Right lobe of liver (tissue), 6 donors: ENCODE measurements around the gene PLD5. TPM values are rescaled to one million over a fixed set of nuclear protein-coding genes. Genes with fewer than 3 reads are reported as not detected.
"Not testable (repeated sequence)": the region's sequence is repeated elsewhere in the genome, so short reads cannot be mapped to it uniquely, and the experiment has no call there.

Experiments used
- ATAC-seq, 4 donors: fragments of 200-7000 bp; cut with Tn5 transposase; one replicate each; pipeline ENCODE4 v1.9.1; 2020; ENCODE audit warnings: mild to moderate bottlenecking in 4 of 4, moderate library complexity in 4 of 4
- DNase-seq, 3 donors: peaks; one replicate each; pipeline ENCODE4 v3.0.0-alpha.2; 2020
- H3K27ac ChIP-seq, 3 donors: fragments of 200-600 bp; one replicate each; pipeline ENCODE4 v1.8.0; 2022
- H3K27me3 ChIP-seq, 2 donors: fragments of 200-600 bp; one replicate each; pipeline ENCODE4 v1.8.0; 2022
- H3K36me3 ChIP-seq, 4 donors: fragments of 200-600 bp; sonication (generic) in 1 of 4; one replicate each; pipeline versions ENCODE4 v1.5.1 to v1.8.0; 2017 to 2022; ENCODE audit warnings: control low read depth in 1 of 4
- H3K4me1 ChIP-seq, 4 donors: fragments of 200-600 bp; sonication (generic) in 1 of 4; one replicate each; pipeline versions ENCODE4 v1.5.1 to v1.8.0; 2017 to 2022; ENCODE audit warnings: control low read depth in 1 of 4
- H3K4me3 ChIP-seq, 3 donors: fragments of 200-600 bp; one replicate each; pipeline ENCODE4 v1.8.0; 2022
- H3K9me3 ChIP-seq, 4 donors: fragments of 200-600 bp; sonication (generic) in 1 of 4; one replicate each; pipeline versions ENCODE4 v1.5.1 to v1.8.0; 2017 to 2022; ENCODE audit warnings: control low read depth in 1 of 4
- CTCF ChIP-seq, 4 donors: fragments of 200-600 bp in 3 of 4; fragments of 450-650 bp in 1 of 4; IDR thresholded peaks; one replicate each; pipeline versions ENCODE4 v1.5.1 to v1.8.0; 2016 to 2022; ENCODE audit warnings: antibody characterized with exemption in 4 of 4, mild to moderate bottlenecking in 2 of 4
- POLR2A ChIP-seq: fragments of 450-650 bp; IDR thresholded peaks from one replicate; pipeline ENCODE4 v1.6.1; 2017; ENCODE audit warnings: antibody characterized with exemption, mild to moderate bottlenecking
- WGBS: methylation state at CpG from one replicate; pipeline ENCODE4 v1.1.6; 2018; ENCODE audit warnings: low coverage, low lambda C conversion rate; ENCODE audit not compliant: insufficient coverage; ENCODE audit errors: missing lambda C conversion rate; 5-methylcytosine and 5-hydroxymethylcytosine counted together
- intact Hi-C, 2 donors: fragments of 100-400 bp; cut with DNase I; formaldehyde crosslinking; loops; one replicate each; pipeline versions ENCODE4 v1.11.2 to v1.14.1; 2022
- total RNA-seq, 6 experiments: library from RNA; depleted of rRNA in 2 of 6; stranded (reverse); fragments of >200 nt in 2 of 6; fragmentation: NEBNext Ultra II Directional in 3 of 6; extraction: Animal tissue kit (Norgen Biotek cat#: 25700) in 3 of 6; gene quantifications; one replicate each; pipeline versions ENCODE4 v1.1.0 to v1.2.4, GENCODE V29; 2016 to 2023
- donor health status: DM: no; HTN: yes; CAD: no.
- donor health status: DM: no; HTN: no; CAD: no.
- donor health status: DM: no; HTN: no; CAD: no.
- donor health status: DM: no; HTN: yes; CAD: no.
- donor health status: DM: no; HTN: yes; CAD: no.

Gene PLD5
- total RNA-seq, 6 experiments from 2014 or later, result 0.07 to 0.26 (median 0.15) TPM; not detected in 3

DNA sequence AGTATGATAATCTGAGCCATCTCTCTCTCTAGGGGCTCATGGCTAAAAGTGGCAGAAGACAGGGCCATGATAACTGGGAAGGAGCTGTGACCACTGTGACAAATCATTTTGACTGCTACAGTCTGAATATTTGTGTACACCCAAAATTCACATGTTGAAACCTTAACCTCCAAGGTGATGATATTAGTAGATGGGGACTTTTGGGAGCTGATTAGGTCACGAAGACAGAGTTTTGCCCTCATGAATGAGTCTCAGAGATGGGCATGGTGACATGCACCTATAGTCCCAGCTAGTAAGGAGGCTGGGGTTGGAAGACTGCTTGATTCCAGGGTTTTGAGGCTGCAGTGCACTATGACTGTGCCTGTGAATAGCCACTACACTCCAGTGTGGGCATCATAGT lies 174.9 kb downstream of the PLD5 start:
- Histone ChIP-seq H3K9me3 (no peaks in the 10 kb centered on the region), H3K4me1 (no peaks in the 10 kb centered on the region), H3K27me3 (no peaks in the 10 kb centered on the region), H3K36me3 (no peaks in the 10 kb centered on the region), H3K27ac (no peak overlapping the region), H3K4me3 (no peak overlapping the region)
- intact Hi-C loops, result no loop called here
- ATAC-seq, result no peak
- 36% methylated on average over 1 of the region's 1 CpG for WGBS
- DNase-seq, result no peak
- no peak for TF ChIP-seq CTCF (IDR thresholded peaks at IDR 0.05)
- no peak for TF ChIP-seq POLR2A

GRCh38 chr1:242330865-242331264 lies 193.6 kb downstream of the PLD5 start:
- H3K4me1 ChIP-seq, H3K36me3 ChIP-seq, H3K27ac ChIP-seq, H3K9me3 ChIP-seq, ATAC-seq, H3K27me3 ChIP-seq, DNase-seq, intact Hi-C loops, H3K4me3 ChIP-seq: not testable (repeated sequence)
- 18% methylated on average over 5 of the region's 5 CpGs for WGBS

DNA sequence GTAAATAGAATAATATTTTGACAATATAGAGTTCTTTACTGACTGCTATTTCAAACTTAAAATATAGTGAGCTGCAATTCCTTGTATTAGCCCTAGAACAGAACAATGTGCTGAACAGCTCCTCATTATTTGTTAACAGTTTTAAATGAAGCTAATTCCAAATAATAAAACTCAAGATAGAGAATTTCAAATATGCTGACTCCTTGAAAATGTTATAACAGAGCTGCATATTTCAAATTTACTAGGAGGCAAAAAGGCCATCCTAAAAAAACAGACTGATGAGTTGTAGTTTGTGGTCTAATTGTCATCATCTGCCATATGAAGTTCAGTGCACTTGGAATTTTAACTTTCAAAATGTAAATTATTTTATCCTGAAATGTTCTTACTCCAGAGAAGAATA lies 197.1 kb downstream of the PLD5 start:
- H3K27ac ChIP-seq, H3K36me3 ChIP-seq, H3K4me3 ChIP-seq, H3K4me1 ChIP-seq, ATAC-seq, H3K9me3 ChIP-seq, DNase-seq, H3K27me3 ChIP-seq, intact Hi-C loops: not testable (repeated sequence)

DNA sequence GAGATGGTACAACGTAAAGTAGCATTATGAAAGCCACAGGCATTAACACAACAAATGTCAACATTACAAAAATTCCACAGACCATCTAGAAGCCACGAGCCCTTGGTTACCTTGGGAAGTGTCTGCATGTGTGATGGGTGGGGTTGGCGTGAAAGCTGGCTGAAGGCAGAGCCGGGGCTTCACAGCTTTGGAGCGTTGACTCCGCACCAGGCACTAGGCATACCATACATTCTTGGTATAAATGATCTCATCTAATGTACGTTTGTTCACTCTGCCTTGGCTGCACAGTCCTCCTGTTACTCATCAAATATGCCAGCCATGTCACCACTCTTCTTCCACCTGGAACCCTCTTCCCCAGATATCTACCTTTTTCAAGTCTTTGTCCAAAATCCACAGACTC lies 202.5 kb downstream of the PLD5 start:
- H3K4me1 ChIP-seq, H3K36me3 ChIP-seq, H3K9me3 ChIP-seq, H3K27me3 ChIP-seq, intact Hi-C loops, DNase-seq, H3K4me3 ChIP-seq, H3K27ac ChIP-seq, ATAC-seq: not testable (repeated sequence)
- WGBS, result 57% methylated on average over 6 of the region's 7 CpGs

GRCh38 chr1:242318140-242318539 lies 206.4 kb downstream of the PLD5 start:
- 66% methylated on average over 4 of the region's 10 CpGs for WGBS
- peak in 1 of 3 donors; percentile 13 for DNase-seq
- Histone ChIP-seq H3K4me3 (no peak overlapping the region), H3K27ac (no peak overlapping the region), H3K9me3 (no peaks in the 10 kb centered on the region), H3K4me1 (no peaks in the 10 kb centered on the region), H3K36me3 (no peaks in the 10 kb centered on the region), H3K27me3 (no peaks in the 10 kb centered on the region)
- intact Hi-C loops, result no loop called here
- no peak for ATAC-seq
- TF ChIP-seq POLR2A, result no peak
- TF ChIP-seq CTCF (IDR thresholded peaks at IDR 0.05), result no peak

DNA sequence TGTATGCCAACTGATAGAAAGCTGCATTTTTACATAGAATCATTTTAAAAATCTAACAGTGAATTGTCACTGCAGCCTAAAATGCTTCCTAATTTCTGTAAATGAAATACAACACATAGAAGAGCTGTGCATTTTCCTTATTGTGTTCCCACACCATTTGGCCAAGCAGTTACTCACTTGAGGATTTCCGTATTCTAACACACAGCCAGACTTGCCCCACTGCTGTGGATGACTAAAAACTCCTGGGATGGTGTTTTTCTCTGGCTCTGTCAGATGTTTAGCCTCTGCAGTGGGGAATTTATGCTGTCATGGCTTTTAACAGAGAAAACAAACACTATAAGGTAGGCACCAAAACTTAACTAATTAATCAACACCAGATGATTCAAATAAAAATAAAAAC lies 209.6 kb downstream of the PLD5 start:
- H3K4me1 ChIP-seq, H3K9me3 ChIP-seq, DNase-seq, intact Hi-C loops, H3K4me3 ChIP-seq, ATAC-seq, H3K27ac ChIP-seq, H3K36me3 ChIP-seq, H3K27me3 ChIP-seq: not testable (repeated sequence)
- 44% methylated on average over 1 of the region's 1 CpG for WGBS

DNA sequence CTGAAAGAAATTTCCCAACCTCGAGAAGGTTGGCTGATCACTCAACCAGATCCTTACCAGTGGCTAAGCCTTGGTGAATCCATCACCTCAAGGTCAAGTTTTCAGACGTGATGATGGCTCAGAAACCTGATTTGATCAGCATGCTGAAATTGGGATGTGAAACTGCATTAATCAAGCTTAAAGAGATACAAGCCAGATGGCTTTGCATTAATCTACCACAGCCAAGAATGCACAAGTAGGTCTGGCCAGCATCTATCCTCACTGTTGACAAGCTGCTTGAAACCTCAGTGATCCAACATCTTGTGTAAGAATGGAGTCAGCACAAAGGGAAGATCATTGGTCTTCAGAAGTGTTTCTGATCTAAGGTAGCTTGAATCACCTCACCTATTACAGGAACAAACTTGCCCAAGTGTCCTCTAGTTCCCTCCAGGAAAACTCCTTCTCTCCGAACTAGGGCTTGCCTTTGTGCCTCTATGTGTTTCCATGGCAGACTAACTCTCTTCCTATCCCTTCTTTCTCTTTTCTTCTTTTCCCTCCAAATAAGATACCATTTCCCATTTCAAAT lies 210.3 kb downstream of the PLD5 start:
- ATAC-seq, intact Hi-C loops, H3K9me3 ChIP-seq, H3K27ac ChIP-seq, DNase-seq, H3K36me3 ChIP-seq, H3K27me3 ChIP-seq, H3K4me1 ChIP-seq, H3K4me3 ChIP-seq: not testable (repeated sequence)
- WGBS, result 35% methylated on average over 2 of the region's 3 CpGs

GRCh38 chr1:242308681-242309080 lies 215.8 kb downstream of the PLD5 start:
- 47% methylated on average over 7 of the region's 7 CpGs for WGBS
- H3K4me1 ChIP-seq, H3K27me3 ChIP-seq, ATAC-seq, DNase-seq, H3K27ac ChIP-seq, H3K9me3 ChIP-seq, H3K4me3 ChIP-seq, H3K36me3 ChIP-seq, intact Hi-C loops: not testable (repeated sequence)

DNA sequence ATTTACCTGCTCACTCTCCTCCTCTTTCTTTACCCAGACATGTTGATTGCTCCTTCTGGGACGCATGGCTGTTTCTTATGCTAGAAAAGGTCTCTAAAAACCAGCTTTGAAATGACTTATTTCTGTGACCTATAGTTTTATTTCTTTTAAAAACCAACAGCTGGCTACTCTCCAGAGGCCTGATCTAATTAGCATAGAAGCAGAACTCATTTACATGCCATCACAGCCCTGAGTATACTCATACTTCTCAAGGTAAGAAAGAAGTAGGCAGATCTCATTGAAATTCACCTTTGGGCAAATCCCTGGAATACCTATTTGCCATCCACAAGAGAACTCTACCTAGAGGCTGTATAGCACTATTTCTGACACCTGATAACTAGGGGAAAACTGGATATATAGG lies 230.7 kb downstream of the PLD5 start:
- WGBS, result 57% methylated on average over 1 of the region's 1 CpG
- DNase-seq, ATAC-seq: not testable (repeated sequence)

GRCh38 chr1:242288067-242288466 lies 236.4 kb downstream of the PLD5 start:
- H3K4me3 ChIP-seq, DNase-seq, H3K4me1 ChIP-seq, H3K36me3 ChIP-seq, H3K27me3 ChIP-seq, H3K27ac ChIP-seq, H3K9me3 ChIP-seq, ATAC-seq, intact Hi-C loops: not testable (repeated sequence)
- 54% methylated on average over 3 of the region's 3 CpGs for WGBS

More for the DNA sequence above, 230.7 kb downstream of the PLD5 start:
- intact Hi-C loops, H3K4me3 ChIP-seq, H3K27me3 ChIP-seq, H3K27ac ChIP-seq, H3K36me3 ChIP-seq, H3K4me1 ChIP-seq, H3K9me3 ChIP-seq: not testable (repeated sequence)
